GM12892 (cell line): ENCODE measurements around the gene PLEKHG5.
"Not testable (repeated sequence)": the region's sequence is repeated elsewhere in the genome, so short reads cannot be mapped to it uniquely, and the experiment has no call there.

Experiments used
- POLR2A ChIP-seq: IDR thresholded peaks from 2 replicates; pipeline ENCODE4 v1.6.1; 2011; ENCODE audit warnings: low read depth, low read length, control low read depth
- POLR2AphosphoS5 ChIP-seq: IDR thresholded peaks from 2 replicates; pipeline ENCODE4 v1.6.1; 2011; ENCODE audit warnings: low read depth, low read length, control low read depth
- TAF1 ChIP-seq: IDR thresholded peaks from 2 replicates; pipeline ENCODE4 v1.6.1; 2011; ENCODE audit warnings: low read depth, mild to moderate bottlenecking, control low read depth, low read length, borderline replicate concordance

DNA sequence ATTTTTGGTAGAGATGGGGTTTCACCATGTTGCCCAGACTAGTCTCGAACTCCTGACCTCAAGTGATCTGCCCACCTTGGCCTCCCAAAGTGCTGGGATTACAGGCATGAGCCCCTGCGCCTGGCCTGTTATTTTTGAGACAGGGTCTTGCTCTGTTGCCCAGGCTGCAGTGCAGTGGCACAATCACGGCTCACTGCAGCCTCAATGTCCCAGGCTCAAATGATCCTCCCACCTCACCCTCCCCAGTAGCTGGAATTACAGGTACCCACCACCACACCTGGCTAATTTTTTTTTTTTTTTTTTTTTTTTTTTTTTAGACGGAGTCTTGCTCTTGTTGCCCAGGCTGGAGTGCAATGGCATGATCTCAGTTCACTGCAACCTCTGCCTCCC, 2.4 kb upstream of the PLEKHG5 start:
- TF ChIP-seq POLR2A, POLR2AphosphoS5, TAF1: not testable (repeated sequence)
